HepG2 (cell line): ENCODE measurements around the gene NTN3. TPM values are rescaled to one million over a fixed set of nuclear protein-coding genes. Genes with fewer than 3 reads are reported as not detected.

Experiments used
- CCAR2 ChIP-seq: fragments of 200-400 bp; formaldehyde crosslinking; optimal IDR thresholded peaks from 2 replicates; pipeline ENCODE3; 2018; ENCODE audit warnings: low read depth, mild to moderate bottlenecking, low read length, moderate library complexity
- CSRNP2 ChIP-seq: sonication (generic); formaldehyde crosslinking; conservative IDR thresholded peaks from 2 replicates; pipeline ENCODE4 v1.8.0; 2022; ENCODE audit warnings: low read depth, missing genetic modification reagents
- DPF2 ChIP-seq: sonication (generic); formaldehyde crosslinking; IDR thresholded peaks from 2 replicates; pipeline ENCODE4 v1.4.0; 2020; ENCODE audit warnings: mild to moderate bottlenecking, low read depth, missing genetic modification reagents, borderline replicate concordance
- IKZF5 ChIP-seq: IDR thresholded peaks from 2 replicates; pipeline ENCODE4 v1.6.1; 2018; ENCODE audit warnings: missing genetic modification reagents, mild to moderate bottlenecking, missing compliant biosample characterization
- RFXAP ChIP-seq: sonication (generic); formaldehyde crosslinking; IDR thresholded peaks from 2 replicates; pipeline ENCODE4 v1.4.0; 2020; ENCODE audit warnings: missing genetic modification reagents, borderline replicate concordance
- SRSF4 ChIP-seq: fragments of 200-400 bp; formaldehyde crosslinking; IDR thresholded peaks from one replicate; pipeline ENCODE4 v1.6.1; 2018; ENCODE audit warnings: mild to moderate bottlenecking, low read depth, low read length, moderate library complexity; ENCODE audit not compliant: poor library complexity, severe bottlenecking
- ZBED4 ChIP-seq: sonication (generic); formaldehyde crosslinking; IDR thresholded peaks from 2 replicates; pipeline ENCODE4 v1.4.0; 2020; ENCODE audit warnings: missing genetic modification reagents, borderline replicate concordance
- ZBTB34 ChIP-seq: sonication (generic); formaldehyde crosslinking; IDR thresholded peaks from 2 replicates; pipeline ENCODE4 v1.8.0; 2022; ENCODE audit warnings: mild to moderate bottlenecking, missing genetic modification reagents
- ZFYVE20 ChIP-seq: sonication (generic); formaldehyde crosslinking; IDR thresholded peaks from 2 replicates; pipeline ENCODE4 v1.8.0; 2023; ENCODE audit warnings: low read depth, mild to moderate bottlenecking, moderate library complexity, missing genetic modification reagents, borderline replicate concordance
- ZNF251 ChIP-seq: sonication (generic); formaldehyde crosslinking; IDR thresholded peaks from 2 replicates; pipeline ENCODE4 v1.9.0; 2021; ENCODE audit warnings: mild to moderate bottlenecking, missing genetic modification reagents
- ZNF3 ChIP-seq: IDR thresholded peaks from 2 replicates; pipeline ENCODE4 v1.7.0; 2017; ENCODE audit warnings: inconsistent platforms
- ZNF83 ChIP-seq: sonication (generic); formaldehyde crosslinking; IDR thresholded peaks from 2 replicates; pipeline ENCODE4 v1.4.0; 2020; ENCODE audit warnings: missing genetic modification reagents, mild to moderate bottlenecking, borderline replicate concordance
- ZXDC ChIP-seq: sonication (generic); formaldehyde crosslinking; IDR thresholded peaks from 2 replicates; pipeline ENCODE4 v1.5.0; 2020; ENCODE audit warnings: mild to moderate bottlenecking, missing genetic modification reagents
- polyA plus RNA-seq, 8 experiments: library from polyadenylated mRNA; depleted of rRNA in 3 of 8; stranded (reverse) in 7 of 8; unstranded in 1 of 8; fragments of >200 nt; fragmentation: Illumina TruSeq in 4 of 8; extraction: Trizol in 4 of 8; gene quantifications; 2 replicates each; pipeline versions ENCODE4 v1.2.1 to v1.2.3, GENCODE V29; 2011 to 2016; ENCODE audit warnings: low read depth in 4 of 8, missing spikeins in 1 of 8, mixed read lengths in 1 of 8; ENCODE audit not compliant: insufficient read depth in 1 of 8
- total RNA-seq, 5 experiments: library from RNA; depleted of rRNA; stranded (reverse); fragments of >200 nt; fragmentation: Illumina TruSeq; extraction: Trizol; gene quantifications; 2 replicates each; pipeline ENCODE4 v1.2.3, GENCODE V29; 2016; ENCODE audit warnings: low read depth in 1 of 5
- TF ChIP-seq, protein P1 (sequence below): sonication (generic); formaldehyde crosslinking; IDR thresholded peaks from 2 replicates; pipeline ENCODE4 v1.4.0; 2020; ENCODE audit warnings: missing genetic modification reagents
- TF ChIP-seq, protein P2 (sequence below): IDR thresholded peaks from 2 replicates; pipeline ENCODE4 v1.6.1; 2016; ENCODE audit warnings: missing biosample characterization, missing genetic modification reagents, low read depth

NTN3 gene
- total and polyA plus RNA-seq, 2 of the 13 experiments (the other 11 are each of a cell fraction or from before 2014, with no cell fraction given) = 0.09 to 0.20 TPM

DNA sequence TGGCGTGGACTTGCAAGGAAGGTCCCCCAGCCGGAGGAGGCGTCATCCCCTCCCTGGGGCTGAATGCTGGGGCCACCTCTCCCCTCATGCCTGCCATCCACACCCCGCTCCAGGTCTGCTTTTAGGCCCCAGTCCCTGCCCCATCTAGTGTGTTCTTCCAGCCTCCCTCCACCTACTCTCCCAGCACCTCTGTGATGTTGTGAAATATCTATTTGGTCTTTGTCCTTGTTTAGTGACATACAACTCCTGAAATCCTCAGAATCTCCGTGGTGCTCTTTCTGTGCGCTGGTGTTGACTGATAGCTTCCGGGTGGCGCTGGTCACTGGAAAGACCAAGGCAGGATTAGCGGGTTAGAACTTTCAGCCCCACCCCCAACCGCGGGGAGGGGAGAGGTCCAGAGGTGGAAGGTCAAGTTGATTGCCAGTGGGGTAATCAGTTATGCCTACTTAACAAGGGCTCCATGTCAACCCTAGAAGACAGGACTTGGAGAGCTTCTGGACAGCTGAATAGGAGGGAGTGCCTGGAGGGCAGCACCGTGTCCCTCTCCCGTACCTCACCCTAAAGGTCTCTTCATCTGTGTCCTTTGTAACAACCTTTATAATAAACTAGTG is 13.9 kb downstream of the NTN3 start (continued):
- peak; percentile 85 for TF ChIP-seq IKZF5 (CRISPR knock-in tag)
- TF ChIP-seq RFXAP (CRISPR knock-in tag) = peak; percentile 70; the same call in 1 of the 2 replicates
- TF ChIP-seq ZXDC (CRISPR knock-in tag) = no peak
- peak; percentile 71; the same call in 1 of the 2 replicates for TF ChIP-seq DPF2
- TF ChIP-seq ZBTB34 (CRISPR knock-in tag) = no peak
- TF ChIP-seq SRSF4 = no peak
- TF ChIP-seq ZNF3 (CRISPR knock-in tag) = no peak
- TF ChIP-seq, protein P1, sequence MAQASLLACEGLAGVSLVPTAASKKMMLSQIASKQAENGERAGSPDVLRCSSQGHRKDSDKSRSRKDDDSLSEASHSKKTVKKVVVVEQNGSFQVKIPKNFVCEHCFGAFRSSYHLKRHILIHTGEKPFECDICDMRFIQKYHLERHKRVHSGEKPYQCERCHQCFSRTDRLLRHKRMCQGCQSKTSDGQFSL (CRISPR knock-in tag) = peak; percentile 40; the same call in 1 of the 2 replicates
- no peak for TF ChIP-seq CSRNP2 (CRISPR knock-in tag)
- TF ChIP-seq ZFYVE20 (CRISPR knock-in tag) = no peak
- TF ChIP-seq ZBED4 (CRISPR knock-in tag) = no peak
- 0 out of 2 replicates have a peak, but pooled peaks have one; percentile 70 for TF ChIP-seq ZNF83 (CRISPR knock-in tag)
- TF ChIP-seq, protein P2, sequence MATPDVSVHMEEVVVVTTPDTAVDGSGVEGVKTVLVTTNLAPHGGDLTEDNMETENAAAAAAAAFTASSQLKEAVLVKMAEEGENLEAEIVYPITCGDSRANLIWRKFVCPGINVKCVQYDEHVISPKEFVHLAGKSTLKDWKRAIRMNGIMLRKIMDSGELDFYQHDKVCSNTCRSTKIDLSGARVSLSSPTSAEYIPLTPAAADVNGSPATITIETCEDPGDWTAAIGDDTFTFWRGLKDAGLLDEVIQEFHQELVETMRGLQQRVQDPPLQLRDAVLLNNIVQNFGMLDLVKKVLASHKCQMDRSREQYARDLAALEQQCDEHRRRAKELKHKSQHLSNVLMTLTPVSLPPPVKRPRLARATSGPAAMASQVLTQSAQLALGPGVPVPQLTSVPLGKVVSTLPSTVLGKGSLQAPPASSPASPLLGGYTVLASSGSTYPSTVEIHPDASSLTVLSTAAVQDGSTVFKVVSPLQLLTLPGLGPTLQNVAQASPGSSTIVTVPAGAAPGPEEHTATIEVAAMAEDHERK (CRISPR knock-in tag) = no peak
- TF ChIP-seq CCAR2 = no peak
- no peak for TF ChIP-seq ZNF251 (CRISPR knock-in tag)
